ENCODE measurements around the gene RBPJ. TPM values are rescaled to one million over a fixed set of nuclear protein-coding genes. Genes with fewer than 3 reads are reported as not detected.

The RBPJ gene
- total RNA-seq, 1 experiment from 2014 or later, result 53.8 TPM

- Histone ChIP-seq H3F3A (ENCODE audit: insufficient read depth, low read depth) (peaks cover 6% of the 10 kb centered on the region; the same call in 1 of the 2 replicates), H3K79me2 (ENCODE audit: low read depth) (peaks cover 86% of the 10 kb centered on the region), H3K9me3 (ENCODE audit: insufficient read depth, low read depth) (no peaks in the 10 kb centered on the region), H3K36me3 (ENCODE audit: low read depth) (no peaks in the 10 kb centered on the region), H3K9me2 (ENCODE audit: insufficient read depth) (no peaks in the 10 kb centered on the region), H3K4me3 (no peak overlapping the region), H3K27ac (no peak overlapping the region), H2AFZ (no peak overlapping the region), H3K27me3 (ENCODE audit: insufficient read depth, low read depth) (no peaks in the 10 kb centered on the region), H3K4me2 (no peak overlapping the region), H4K20me1 (ENCODE audit: insufficient read depth) (peaks cover 23% of the 10 kb centered on the region), H3K4me1 (replicated peaks; ENCODE audit: insufficient read depth) (peaks cover 23% of the 10 kb centered on the region; the same call in 1 of the 2 replicates)
- DNase-seq, result no peak
- BruUV-seq (replicated peaks), result no TSS peak
- POLR2A ChIA-PET (ENCODE audit: unreplicated experiment), result interaction anchor here (0.6 kb wide), 1 partner anchor 993 kb away, joined by 3 read pairs; no protein-coding TSS in a partner anchor
- TF ChIP-seq CTCF (conservative IDR thresholded peaks at IDR 0.05) (peak; percentile 50; the same call in 1 of the 2 replicates), EZH2 (IDR thresholded peaks at IDR 0.05; ENCODE audit: low read depth) (no peak)
- CTCF ChIA-PET, result interaction anchor here (0.5 to 1.3 kb wide), 6 partner anchors 82 to 400 kb away, joined by 3 to 16 read pairs (median 4); no protein-coding TSS in a partner anchor
- intact Hi-C loops (cut with micrococcal nuclease; ENCODE audit: unreplicated experiment), result loop anchor here (1.0 kb wide), 2 partner anchors 264 to 337 kb away; no protein-coding TSS in a partner anchor
Observed at GRCh38 chr4:26325191-26325590, 4.4 kb downstream of the RBPJ start.

- POLR2A ChIA-PET (ENCODE audit: unreplicated experiment), result interaction anchor here (0.6 kb wide), 1 partner anchor 8 kb away, joined by 3 read pairs; no protein-coding TSS in a partner anchor
- peak; percentile 10 to 61 for DNase-seq
- CTCF ChIA-PET, result interaction anchor here (0.6 kb wide), 1 partner anchor 132 kb away, joined by 4 read pairs; no protein-coding TSS in a partner anchor
Observed at GRCh38 chr4:26326791-26327190, 6.0 kb downstream of the RBPJ start.

More at GRCh38 chr4:26326791-26327190, 6.0 kb downstream of the RBPJ start:
- Histone ChIP-seq H3K9me2 (ENCODE audit: insufficient read depth) (no peaks in the 10 kb centered on the region), H3K27me3 (ENCODE audit: insufficient read depth, low read depth) (no peaks in the 10 kb centered on the region), H3K9me3 (ENCODE audit: insufficient read depth, low read depth) (no peaks in the 10 kb centered on the region), H3K4me1 (replicated peaks; ENCODE audit: insufficient read depth) (peaks cover 23% of the 10 kb centered on the region; the same call in 1 of the 2 replicates), H2AFZ (no peak overlapping the region), H3K27ac (no peak overlapping the region), H3K4me2 (0 out of 2 replicates have a peak overlapping the region, but pooled peaks have one; percentile 19), H3K4me3 (no peak overlapping the region), H3K36me3 (ENCODE audit: low read depth) (no peaks in the 10 kb centered on the region), H3F3A (ENCODE audit: insufficient read depth, low read depth) (peaks cover 4% of the 10 kb centered on the region; the same call in 1 of the 2 replicates), H3K79me2 (ENCODE audit: low read depth) (peaks cover 96% of the 10 kb centered on the region), H4K20me1 (ENCODE audit: insufficient read depth) (peaks cover 38% of the 10 kb centered on the region)
- intact Hi-C loops (cut with micrococcal nuclease; ENCODE audit: unreplicated experiment), result no loop called here
- no TSS peak for BruUV-seq (replicated peaks)
- TF ChIP-seq EZH2 (IDR thresholded peaks at IDR 0.05; ENCODE audit: low read depth) (no peak), CTCF (conservative IDR thresholded peaks at IDR 0.05) (no peak)
